Skeletal muscle tissue (tissue), 4 donors: ENCODE data around the gene AP1S2. TPM values are rescaled to one million over a fixed set of nuclear protein-coding genes. Genes with fewer than 3 reads are reported as not detected.
"Not testable (repeated sequence)": the region's sequence is repeated elsewhere in the genome, so short reads cannot be mapped to it uniquely, and the experiment has no call there.

ENCODE experiments used
- H3K27ac ChIP-seq: one replicate; pipeline ENCODE4 v1.7.0; 2013; ENCODE audit warnings: mild to moderate bottlenecking, low read depth, low read length, inconsistent platforms
- H3K27me3 ChIP-seq, 3 donors: one replicate each; pipeline ENCODE4 v1.7.0; 2013; ENCODE audit warnings: low read length in 3 of 3; ENCODE audit not compliant: control insufficient read depth in 3 of 3, insufficient read depth in 3 of 3
- H3K36me3 ChIP-seq, 3 donors: one replicate each; pipeline ENCODE4 v1.7.0; 2013; ENCODE audit warnings: low read length in 3 of 3; ENCODE audit not compliant: control insufficient read depth in 3 of 3, insufficient read depth in 3 of 3
- H3K4me1 ChIP-seq, 3 donors: one replicate each; pipeline ENCODE4 v1.7.0; 2013; ENCODE audit warnings: low read length in 3 of 3, mild to moderate bottlenecking in 3 of 3; ENCODE audit not compliant: control insufficient read depth in 3 of 3, insufficient read depth in 3 of 3
- H3K4me3 ChIP-seq, 3 donors: one replicate each; pipeline ENCODE4 v1.7.0; 2013; ENCODE audit warnings: low read length in 3 of 3
- H3K9ac ChIP-seq, 3 donors: one replicate each; pipeline ENCODE4 v1.7.0; 2013; ENCODE audit warnings: low read length in 3 of 3, mild to moderate bottlenecking in 3 of 3, moderate library complexity in 2 of 3, low read depth in 1 of 3
- H3K9me3 ChIP-seq, 3 donors: one replicate each; pipeline ENCODE4 v1.7.0; 2013; ENCODE audit warnings: low read length in 3 of 3; ENCODE audit not compliant: control insufficient read depth in 3 of 3
- total RNA-seq: library from RNA; depleted of rRNA; stranded (reverse); fragments of >200 nt; gene quantifications from one replicate; pipeline ENCODE4 v1.2.3, GENCODE V29; 2014
- donor health status: Osteomylitis.

AP1S2 gene
- total RNA-seq, 1 donor from 2014 or later: 28.2 TPM

- no peaks in the 10 kb centered on the region for H3K27me3 ChIP-seq
- H3K4me3 ChIP-seq: no peak overlapping the region
- H3K27ac ChIP-seq: no peak overlapping the region
- H3K9me3 ChIP-seq: no peaks in the 10 kb centered on the region
- peaks cover 3 to 6% (median 6%) of the 10 kb centered on the region in 3 donors for H3K4me1 ChIP-seq
- peaks cover 3 to 8% (median 5%) of the 10 kb centered on the region in 3 donors for H3K36me3 ChIP-seq
- H3K9ac ChIP-seq: no peak overlapping the region
Measured at GRCh38 chrX:15841853-15842516, 12.6 kb downstream of the AP1S2 start.

GRCh38 chrX:15838017-15838416, 16.6 kb downstream of the AP1S2 start:
- H3K4me1 ChIP-seq: peaks cover 0 to 6% (median 3%) of the 10 kb centered on the region in 3 donors
- no peak overlapping the region for H3K4me3 ChIP-seq
- H3K9ac ChIP-seq: no peak overlapping the region
- H3K27ac ChIP-seq: no peak overlapping the region
- no peaks in the 10 kb centered on the region for H3K9me3 ChIP-seq
- H3K36me3 ChIP-seq: peaks cover 0 to 4% (median 0%) of the 10 kb centered on the region in 3 donors
- no peaks in the 10 kb centered on the region for H3K27me3 ChIP-seq

- H3K36me3 ChIP-seq: peaks cover 0 to 3% (median 0%) of the 10 kb centered on the region in 3 donors
- H3K27me3 ChIP-seq: no peaks in the 10 kb centered on the region
- no peak overlapping the region for H3K9ac ChIP-seq
- H3K9me3 ChIP-seq: no peaks in the 10 kb centered on the region
- no peak overlapping the region for H3K27ac ChIP-seq
- H3K4me3 ChIP-seq: no peak overlapping the region
- H3K4me1 ChIP-seq: no peaks in the 10 kb centered on the region
Measured at GRCh38 chrX:15834827-15835595, 19.6 kb downstream of the AP1S2 start.

- H3K36me3 ChIP-seq: no peaks in the 10 kb centered on the region
- no peaks in the 10 kb centered on the region for H3K9me3 ChIP-seq
- no peaks in the 10 kb centered on the region for H3K27me3 ChIP-seq
- no peak overlapping the region for H3K9ac ChIP-seq
- H3K4me3 ChIP-seq: no peak overlapping the region
- H3K27ac ChIP-seq: no peak overlapping the region
- H3K4me1 ChIP-seq: no peaks in the 10 kb centered on the region
Measured at GRCh38 chrX:15834053-15834452, 20.6 kb downstream of the AP1S2 start.

- not testable (repeated sequence) for H3K27ac ChIP-seq, H3K4me1 ChIP-seq, H3K9ac ChIP-seq, H3K36me3 ChIP-seq, H3K9me3 ChIP-seq, H3K4me3 ChIP-seq, H3K27me3 ChIP-seq
Measured at GRCh38 chrX:15831347-15831746, 23.3 kb downstream of the AP1S2 start.

- Histone ChIP-seq H3K4me3 (no peak overlapping the region), H3K27me3 (no peaks in the 10 kb centered on the region), H3K36me3 (peaks cover 2 to 8% (median 4%) of the 10 kb centered on the region in 3 donors), H3K9ac (no peak overlapping the region), H3K4me1 (no peaks in the 10 kb centered on the region), H3K9me3 (no peaks in the 10 kb centered on the region), H3K27ac (no peak overlapping the region)
Measured at GRCh38 chrX:15829217-15829616, 25.4 kb downstream of the AP1S2 start.

- Histone ChIP-seq H3K9me3 (no peaks in the 10 kb centered on the region), H3K27me3 (no peaks in the 10 kb centered on the region), H3K4me3 (no peak overlapping the region), H3K36me3 (peaks cover 3 to 12% (median 10%) of the 10 kb centered on the region in 3 donors), H3K27ac (no peak overlapping the region), H3K9ac (no peak overlapping the region), H3K4me1 (no peaks in the 10 kb centered on the region)
Measured at GRCh38 chrX:15825936-15826335, 28.7 kb downstream of the AP1S2 start.

- no peak overlapping the region for H3K9ac ChIP-seq
- H3K9me3 ChIP-seq: no peaks in the 10 kb centered on the region
- no peaks in the 10 kb centered on the region for H3K27me3 ChIP-seq
- H3K4me3 ChIP-seq: no peak overlapping the region
- no peak overlapping the region for H3K27ac ChIP-seq
- peaks cover 4 to 22% (median 14%) of the 10 kb centered on the region in 3 donors for H3K36me3 ChIP-seq
- no peaks in the 10 kb centered on the region for H3K4me1 ChIP-seq
Measured at GRCh38 chrX:15822922-15823321, 31.7 kb downstream of the AP1S2 start.

GRCh38 chrX:15820106-15821073, 34.2 kb downstream of the AP1S2 start:
- H3K9ac ChIP-seq: no peak overlapping the region
- no peak overlapping the region for H3K27ac ChIP-seq
- no peak overlapping the region for H3K4me3 ChIP-seq
- no peaks in the 10 kb centered on the region for H3K27me3 ChIP-seq
- H3K4me1 ChIP-seq: no peaks in the 10 kb centered on the region
- H3K36me3 ChIP-seq: peaks cover 4 to 34% (median 10%) of the 10 kb centered on the region in 3 donors
- no peaks in the 10 kb centered on the region for H3K9me3 ChIP-seq
